NCI-H1092 treated with DMSO at 0.1 percent for 48 hours (cell line): ENCODE data around the gene LIF.
"Not testable (repeated sequence)": the region's sequence is repeated elsewhere in the genome, so short reads cannot be mapped to it uniquely, and the experiment has no call there.

Experiments used
- DNase-seq: peaks from one replicate; lab custom pipeline; 2025; lab: John Stamatoyannopoulos, UW

Gene LIF

GRCh38 chr22:30241576-30242371 lies 4.8 kb downstream of the LIF start:
- DNase-seq = no peak

DNA sequence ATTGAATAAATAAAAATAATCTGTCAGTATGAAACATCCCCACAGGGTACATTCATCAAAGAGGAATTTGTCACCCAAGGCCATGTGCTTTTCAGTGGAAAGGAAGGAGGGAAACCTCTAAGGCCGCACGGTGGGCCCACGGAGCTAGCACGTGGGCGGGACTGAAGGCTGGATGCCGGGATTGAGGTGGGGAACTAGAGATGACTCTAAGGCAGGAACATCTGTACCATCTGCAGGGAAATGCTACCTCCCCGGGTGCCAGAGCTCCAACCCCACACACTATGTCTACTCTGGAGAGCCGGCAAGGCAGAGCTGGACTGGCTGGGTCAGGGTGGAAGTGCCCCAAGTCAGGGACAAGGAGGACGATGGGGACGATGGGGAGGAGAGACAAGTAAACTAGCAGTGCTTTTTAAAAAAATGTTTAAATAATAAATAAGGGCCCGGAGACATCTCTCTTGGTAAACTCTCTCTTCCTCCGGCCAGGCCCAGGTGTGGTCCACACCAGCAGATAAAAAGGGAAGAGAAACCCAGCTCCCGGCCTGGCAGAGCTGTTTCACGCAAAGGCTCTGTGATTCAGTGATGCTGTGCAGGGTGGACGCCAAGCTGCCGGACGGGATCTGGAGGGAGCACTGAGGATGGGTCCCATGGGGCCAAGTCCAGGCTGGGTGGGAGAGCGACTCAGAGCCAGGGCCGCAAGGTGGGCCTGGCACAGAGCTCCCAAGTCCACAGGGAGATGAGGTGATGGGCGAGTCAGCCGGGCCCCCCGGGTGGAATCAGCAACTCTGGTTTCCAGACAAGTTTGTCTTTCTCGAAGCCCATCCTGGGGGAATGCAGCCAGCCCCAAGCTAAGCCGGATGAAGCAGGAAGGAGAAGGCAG lies 5.8 kb downstream of the LIF start:
- DNase-seq = no peak

GRCh38 chr22:30239488-30240405 lies 6.8 kb downstream of the LIF start:
- DNase-seq = no peak

DNA sequence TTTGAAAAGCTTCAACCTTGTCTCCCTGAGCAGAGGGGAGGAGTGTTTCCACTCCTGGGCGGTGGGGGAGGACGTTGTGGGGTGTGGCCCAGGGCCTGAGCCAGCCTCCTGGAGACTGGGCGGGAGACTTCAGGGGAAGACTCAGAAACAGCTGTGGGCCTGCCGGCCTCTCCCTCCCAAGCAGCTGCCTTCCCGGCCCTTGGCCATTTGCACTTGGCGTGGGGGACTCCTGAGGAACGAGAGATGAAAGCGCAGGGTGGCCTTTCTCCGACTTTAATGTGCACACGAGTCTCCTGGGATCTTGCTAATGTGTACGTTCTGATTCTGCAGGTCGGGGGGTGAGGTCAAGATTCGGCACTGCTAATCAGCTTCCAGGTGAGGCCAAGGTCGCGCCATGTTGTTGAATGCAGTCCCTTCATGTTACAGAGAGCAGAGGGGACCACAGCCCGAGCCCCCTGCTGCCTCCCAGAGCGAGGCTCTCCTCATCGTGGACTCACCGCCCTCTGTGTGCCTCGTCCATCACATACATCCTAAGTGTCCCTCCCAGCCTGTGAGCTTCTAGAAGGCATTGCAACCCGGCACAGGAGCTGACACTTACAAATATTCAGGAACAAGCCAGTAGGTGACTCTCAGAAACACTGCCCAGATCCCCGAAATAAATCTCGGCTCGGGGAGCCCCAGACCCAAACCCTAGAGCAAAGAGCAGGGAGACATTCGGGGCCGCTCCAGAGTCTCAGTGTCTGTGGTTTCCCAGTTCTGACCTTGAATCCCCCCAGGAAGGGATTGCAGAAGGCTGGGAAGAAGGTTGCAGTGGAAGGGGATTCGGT lies 7.7 kb downstream of the LIF start:
- no peak for DNase-seq

DNA sequence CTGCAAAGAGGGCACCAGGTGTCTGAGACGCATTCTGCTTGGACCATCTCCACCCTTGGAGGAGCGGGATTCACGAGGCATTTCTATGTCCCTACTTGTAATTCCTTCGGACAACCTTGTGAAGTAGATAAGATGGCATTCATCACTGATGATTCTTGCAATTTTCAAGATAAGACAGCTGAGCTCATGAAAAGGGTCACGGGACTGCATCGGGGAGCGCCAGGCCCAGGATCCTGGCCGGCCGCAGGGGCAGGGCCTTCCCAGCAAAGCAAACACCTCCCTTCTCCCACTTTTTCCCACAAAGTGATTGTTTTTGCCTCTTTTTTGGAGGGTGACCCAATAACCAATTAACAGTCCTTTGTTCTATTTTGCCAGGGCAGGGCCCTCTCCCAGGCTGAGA lies 8.4 kb downstream of the LIF start:
- no peak for DNase-seq

GRCh38 chr22:30236875-30237274 lies 9.7 kb downstream of the LIF start:
- no peak for DNase-seq

- DNase-seq = no peak
Observed at GRCh38 chr22:30235687-30236170, 10.8 kb downstream of the LIF start.

DNA sequence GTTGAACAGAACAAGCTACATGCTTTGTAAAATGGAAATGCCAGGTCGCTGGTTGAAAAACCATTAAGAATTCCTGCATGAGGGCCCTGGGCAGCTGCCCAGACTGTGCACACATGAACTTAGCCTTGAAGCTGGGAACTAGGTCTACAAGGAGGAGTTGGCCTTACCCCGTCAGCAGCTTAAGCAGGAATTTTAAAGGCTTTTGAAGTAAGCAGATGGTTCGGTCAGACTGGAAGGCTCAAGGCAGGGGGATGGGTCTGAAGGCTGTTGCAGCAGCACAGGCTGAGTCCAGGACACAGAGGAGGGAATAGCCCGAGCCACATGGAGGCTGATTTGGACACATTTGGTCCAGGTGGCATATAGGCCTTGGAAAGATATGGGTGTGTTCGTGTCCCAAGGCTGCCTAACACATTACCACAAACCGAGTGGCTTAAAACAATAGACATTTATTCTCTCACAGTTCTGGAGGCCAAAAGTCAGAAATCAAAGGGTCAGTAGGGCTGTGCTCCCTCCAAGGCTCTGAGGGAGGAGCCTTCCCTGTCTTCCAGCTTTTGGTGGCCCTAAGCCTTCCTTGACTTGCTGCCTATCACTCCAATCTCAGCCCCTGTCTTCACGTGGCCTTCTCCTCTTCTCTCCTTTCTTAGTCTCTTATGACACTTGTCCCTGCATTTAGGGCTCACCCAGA lies 11.6 kb downstream of the LIF start:
- DNase-seq = no peak

DNA sequence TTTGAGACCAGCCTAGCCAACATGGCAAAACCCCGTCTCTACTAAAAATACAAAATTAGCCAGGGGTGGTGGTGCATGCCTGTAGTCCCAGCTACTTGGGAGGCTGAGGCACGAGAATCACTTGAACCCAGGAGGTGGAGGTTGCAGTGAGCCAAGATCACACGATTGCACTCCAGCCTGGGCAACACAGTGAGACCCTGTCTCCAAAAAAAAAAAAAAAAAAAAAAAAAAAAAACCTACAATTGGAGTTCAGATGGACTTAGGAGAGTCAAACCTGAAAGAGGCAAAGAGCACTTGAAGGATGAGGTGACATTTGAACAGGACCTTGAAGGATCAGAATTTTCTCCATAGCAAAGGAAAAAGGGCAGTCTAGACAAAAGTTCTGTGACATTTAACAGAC lies 12.2 kb downstream of the LIF start:
- DNase-seq = not testable (repeated sequence)

GRCh38 chr22:30233582-30233981 lies 13.0 kb downstream of the LIF start:
- no peak for DNase-seq

GRCh38 chr22:30232716-30233218 lies 13.8 kb downstream of the LIF start:
- DNase-seq = no peak

GRCh38 chr22:30230787-30231461 lies 15.6 kb downstream of the LIF start:
- no peak for DNase-seq

- DNase-seq = no peak
Observed at GRCh38 chr22:30230330-30230729, 16.2 kb downstream of the LIF start.

- DNase-seq = no peak
Observed at GRCh38 chr22:30228509-30229359, 17.8 kb downstream of the LIF start.

DNA sequence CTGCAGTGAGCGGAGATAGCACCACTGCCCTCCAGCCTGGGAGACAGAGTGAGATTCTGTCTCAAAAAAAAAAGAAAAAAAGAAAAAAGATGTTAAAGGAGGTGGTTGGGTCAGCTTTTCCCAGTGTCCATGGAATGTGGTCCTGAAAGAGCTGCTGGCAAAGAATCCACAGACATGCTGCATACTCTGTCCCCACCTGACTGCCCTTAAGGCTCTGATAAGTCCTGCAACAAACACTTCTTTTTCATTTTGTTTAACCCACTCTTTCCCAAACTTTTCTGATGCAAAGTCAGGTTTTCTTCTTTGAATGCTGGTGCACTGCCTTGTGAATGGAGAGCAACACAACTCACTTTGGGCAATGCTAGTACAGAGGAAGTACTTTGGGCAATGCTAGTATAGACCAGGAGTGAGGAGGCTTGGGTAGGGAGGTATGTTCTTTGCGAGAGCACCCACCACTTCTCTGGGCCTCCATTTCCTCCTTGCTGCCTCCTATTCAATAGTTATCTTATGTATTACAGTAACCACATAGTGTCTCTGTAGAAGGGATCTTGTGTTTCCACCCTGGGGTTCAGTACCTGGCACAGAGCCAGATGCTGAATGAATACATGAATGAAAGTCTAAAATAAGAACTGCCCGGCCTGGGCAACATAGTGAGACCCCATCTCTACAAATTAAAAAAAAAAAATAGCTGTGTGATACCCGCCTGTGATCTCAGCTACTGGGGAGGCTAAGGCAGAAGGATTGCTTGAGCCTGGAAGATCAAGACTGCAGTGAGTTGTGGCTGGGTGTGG lies 18.9 kb downstream of the LIF start:
- DNase-seq = no peak

DNA sequence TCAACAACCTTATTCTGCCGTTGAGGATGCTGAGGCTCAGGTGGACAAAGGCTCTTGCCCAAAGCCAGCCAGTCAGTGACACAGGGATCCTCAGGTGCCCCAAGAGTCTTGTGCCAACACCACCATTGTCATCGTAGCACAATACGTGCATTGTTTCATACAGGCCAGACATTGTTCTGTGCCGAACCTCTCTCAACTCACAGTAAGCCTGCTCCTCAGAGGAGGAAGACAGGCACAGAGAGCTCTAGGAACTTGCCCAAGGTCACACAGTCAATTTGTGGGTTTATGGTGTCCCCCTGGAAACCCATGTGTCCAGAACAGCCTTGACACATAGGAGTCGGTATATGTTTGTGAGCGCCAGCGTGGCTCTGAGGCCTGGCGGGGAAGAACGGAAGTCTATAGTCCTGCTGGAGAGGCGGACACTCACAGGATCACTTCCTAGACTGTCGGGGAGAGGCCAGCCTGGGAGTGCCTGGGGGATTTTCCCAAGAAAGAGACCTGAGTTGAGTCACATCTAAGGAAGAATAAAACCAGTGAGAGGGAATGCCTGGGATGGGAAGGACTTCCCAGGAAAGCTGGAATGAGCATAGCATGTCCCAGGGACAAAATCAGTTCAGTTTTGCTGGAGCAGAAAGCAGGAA lies 20.2 kb downstream of the LIF start:
- DNase-seq = no peak

- no peak for DNase-seq
Observed at GRCh38 chr22:30225220-30225927, 21.2 kb downstream of the LIF start.
